Uterus (tissue), 2 donors: ENCODE results near the gene IL1RAP.

ENCODE experiments used
- CTCF ChIP-seq, 4 experiments: fragments of 200-600 bp in 2 of 4; fragments of 450-650 bp in 2 of 4; sonication (generic) in 2 of 4; IDR thresholded peaks; one replicate each; pipeline ENCODE4 v1.5.1; 2016 to 2019; ENCODE audit warnings: antibody characterized with exemption in 4 of 4, mild to moderate bottlenecking in 2 of 4, moderate library complexity in 1 of 4
- POLR2A ChIP-seq, 2 donors: fragments of 450-650 bp; IDR thresholded peaks; one replicate each; pipeline ENCODE4 v1.6.1; 2016; ENCODE audit warnings: antibody characterized with exemption in 2 of 2, mild to moderate bottlenecking in 1 of 2, moderate library complexity in 1 of 2

GRCh38 chr3:190533511-190534281 lies 19.8 kb downstream of the IL1RAP start:
- TF ChIP-seq POLR2A (IDR thresholded peaks at IDR 0.05) (no peak), CTCF (IDR thresholded peaks at IDR 0.05) (no peak)
